Tibial artery (tissue), 4 donors: ENCODE data around the gene IFNGR1.

ENCODE experiments used
- DNase-seq, 2 donors: peaks; one replicate each; pipeline ENCODE4 v3.0.0-alpha.2; 2019
- H3K27ac ChIP-seq, 2 donors: fragments of 200-600 bp; sonication (generic) in 1 of 2; 1 replicate in 1 of 2; 2 replicates in 1 of 2; pipeline ENCODE4 v1.5.1; 2018 to 2019; ENCODE audit warnings: mild to moderate bottlenecking in 1 of 2
- H3K27me3 ChIP-seq, 2 donors: fragments of 200-600 bp; sonication (generic) in 1 of 2; one replicate each; pipeline versions ENCODE4 v1.5.1 to v1.6.0; 2016 to 2019
- H3K36me3 ChIP-seq, 3 donors: fragments of 200-600 bp; sonication (generic) in 2 of 3; one replicate each; pipeline ENCODE4 v1.5.1; 2016 to 2019; ENCODE audit warnings: mild to moderate bottlenecking in 2 of 3
- H3K4me1 ChIP-seq, 4 donors: fragments of 200-600 bp; sonication (generic) in 2 of 4; 1 replicate in 3 of 4; 2 replicates in 1 of 4; pipeline ENCODE4 v1.5.1; 2016 to 2019
- H3K4me3 ChIP-seq, 2 donors: fragments of 200-600 bp; sonication (generic) in 1 of 2; 1 replicate in 1 of 2; 2 replicates in 1 of 2; pipeline ENCODE4 v1.5.1; 2018 to 2019; ENCODE audit warnings: mild to moderate bottlenecking in 2 of 2
- H3K9me3 ChIP-seq, 3 donors: fragments of 200-600 bp; sonication (generic) in 1 of 3; one replicate each; pipeline ENCODE4 v1.5.1; 2016 to 2019
- intact Hi-C: fragments of 100-400 bp; cut with DNase I; formaldehyde crosslinking; loops from one replicate; pipeline ENCODE4 v1.15.0; 2023; ENCODE audit warnings: low total_unique reads
- TF ChIP-seq, protein P1 (sequence below), 2 experiments: fragments of 200-600 bp in 1 of 2; fragments of 450-650 bp in 1 of 2; IDR thresholded peaks; one replicate each; pipeline ENCODE4 v1.5.1; 2017 to 2019; ENCODE audit warnings: antibody characterized with exemption in 2 of 2, mild to moderate bottlenecking in 1 of 2, moderate library complexity in 1 of 2

The IFNGR1 gene

DNA sequence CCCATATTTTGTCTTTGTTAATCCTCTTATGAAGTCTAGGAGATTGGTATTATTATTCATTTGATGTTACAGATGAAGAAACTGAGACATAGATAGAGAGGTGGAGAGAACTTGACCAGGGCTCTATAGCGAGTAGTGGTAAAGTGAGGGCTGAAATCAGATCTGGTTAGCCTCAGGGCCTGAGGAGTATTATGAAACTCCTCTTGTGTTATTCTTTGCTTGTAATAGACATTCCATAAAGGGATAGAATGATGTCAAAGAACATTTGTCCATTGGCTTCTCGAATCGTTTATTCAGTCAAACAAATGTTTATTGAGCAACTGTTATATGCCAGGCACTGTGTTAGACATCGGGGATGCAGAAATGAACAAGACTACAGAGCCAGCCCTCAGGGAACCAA lies 45.7 kb downstream of the IFNGR1 start, which contains the start of gene IL22RA2:
Gene IL22RA2, minus strand, starts transcription at position 144 of the 400 bp plus-strand sequence. CDS start 11,895 bp downstream, outside the sequence.
- H3K4me1 ChIP-seq = peaks cover 0 to 3% (median 0%) of the 10 kb centered on the region in 4 donors
- no peaks in the 10 kb centered on the region for H3K36me3 ChIP-seq
- no peak within 1 kb of the TSS for H3K27ac ChIP-seq
- H3K27me3 ChIP-seq = no peaks in the 10 kb centered on the region
- TF ChIP-seq, protein P1, sequence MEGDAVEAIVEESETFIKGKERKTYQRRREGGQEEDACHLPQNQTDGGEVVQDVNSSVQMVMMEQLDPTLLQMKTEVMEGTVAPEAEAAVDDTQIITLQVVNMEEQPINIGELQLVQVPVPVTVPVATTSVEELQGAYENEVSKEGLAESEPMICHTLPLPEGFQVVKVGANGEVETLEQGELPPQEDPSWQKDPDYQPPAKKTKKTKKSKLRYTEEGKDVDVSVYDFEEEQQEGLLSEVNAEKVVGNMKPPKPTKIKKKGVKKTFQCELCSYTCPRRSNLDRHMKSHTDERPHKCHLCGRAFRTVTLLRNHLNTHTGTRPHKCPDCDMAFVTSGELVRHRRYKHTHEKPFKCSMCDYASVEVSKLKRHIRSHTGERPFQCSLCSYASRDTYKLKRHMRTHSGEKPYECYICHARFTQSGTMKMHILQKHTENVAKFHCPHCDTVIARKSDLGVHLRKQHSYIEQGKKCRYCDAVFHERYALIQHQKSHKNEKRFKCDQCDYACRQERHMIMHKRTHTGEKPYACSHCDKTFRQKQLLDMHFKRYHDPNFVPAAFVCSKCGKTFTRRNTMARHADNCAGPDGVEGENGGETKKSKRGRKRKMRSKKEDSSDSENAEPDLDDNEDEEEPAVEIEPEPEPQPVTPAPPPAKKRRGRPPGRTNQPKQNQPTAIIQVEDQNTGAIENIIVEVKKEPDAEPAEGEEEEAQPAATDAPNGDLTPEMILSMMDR (IDR thresholded peaks at IDR 0.05) = no peak
- intact Hi-C loops = no loop called here
- no peak within 1 kb of the TSS for H3K4me3 ChIP-seq
- no peak for DNase-seq
- no peaks in the 10 kb centered on the region for H3K9me3 ChIP-seq

- Histone ChIP-seq H3K36me3 (no peaks in the 10 kb centered on the region), H3K27ac (no peak overlapping the region), H3K27me3 (no peaks in the 10 kb centered on the region), H3K4me3 (no peak overlapping the region), H3K4me1 (peaks cover 0 to 3% (median 0%) of the 10 kb centered on the region in 4 donors), H3K9me3 (no peaks in the 10 kb centered on the region)
- TF ChIP-seq, protein P1 (IDR thresholded peaks at IDR 0.05) = no peak
- no peak for DNase-seq
- intact Hi-C loops = no loop called here
Observed at GRCh38 chr6:137172734-137173431, 46.3 kb downstream of the IFNGR1 start.

GRCh38 chr6:137171824-137172733 lies 47.1 kb downstream of the IFNGR1 start:
- no peak overlapping the region for H3K4me3 ChIP-seq
- intact Hi-C loops = no loop called here
- H3K9me3 ChIP-seq = no peaks in the 10 kb centered on the region
- H3K27me3 ChIP-seq = no peaks in the 10 kb centered on the region
- DNase-seq = no peak
- TF ChIP-seq, protein P1 (IDR thresholded peaks at IDR 0.05) = no peak
- peaks cover 0 to 3% (median 0%) of the 10 kb centered on the region in 4 donors for H3K4me1 ChIP-seq
- H3K27ac ChIP-seq = no peak overlapping the region
- H3K36me3 ChIP-seq = no peaks in the 10 kb centered on the region

GRCh38 chr6:137171053-137171374 lies 48.2 kb downstream of the IFNGR1 start:
- no peak overlapping the region for H3K4me3 ChIP-seq
- H3K36me3 ChIP-seq = no peaks in the 10 kb centered on the region
- intact Hi-C loops = no loop called here
- no peak overlapping the region for H3K27ac ChIP-seq
- H3K9me3 ChIP-seq = no peaks in the 10 kb centered on the region
- no peak for DNase-seq
- H3K4me1 ChIP-seq = peaks cover 0 to 3% (median 0%) of the 10 kb centered on the region in 4 donors
- TF ChIP-seq, protein P1 (IDR thresholded peaks at IDR 0.05) = no peak
- H3K27me3 ChIP-seq = no peaks in the 10 kb centered on the region

GRCh38 chr6:137170266-137171052 lies 48.7 kb downstream of the IFNGR1 start:
- Histone ChIP-seq H3K4me1 (peaks cover 0 to 3% (median 0%) of the 10 kb centered on the region in 4 donors), H3K27me3 (no peaks in the 10 kb centered on the region), H3K4me3 (no peak overlapping the region), H3K27ac (no peak overlapping the region), H3K36me3 (no peaks in the 10 kb centered on the region), H3K9me3 (no peaks in the 10 kb centered on the region)
- TF ChIP-seq, protein P1 (IDR thresholded peaks at IDR 0.05) = no peak
- DNase-seq = no peak
- intact Hi-C loops = no loop called here
